Coronary artery (tissue), 2 donors: Measurements from ENCODE around the gene BLOC1S1.
"Not testable (repeated sequence)": the region's sequence is repeated elsewhere in the genome, so short reads cannot be mapped to it uniquely, and the experiment has no call there.

Experiments used
- DNase-seq: peaks from one replicate; pipeline ENCODE4 v3.0.0-alpha.2; 2017; ENCODE audit warnings: low spot score
- H3K27ac ChIP-seq, 2 donors: fragments of 200-600 bp; sonication (generic); one replicate each; pipeline ENCODE4 v1.5.1; 2016 to 2019
- H3K4me3 ChIP-seq: fragments of 200-600 bp; sonication (generic); 2 replicates; pipeline ENCODE4 v1.5.1; 2016; ENCODE audit warnings: mild to moderate bottlenecking, moderate library complexity
- TF ChIP-seq, protein P1 (sequence below): fragments of 200-600 bp; sonication (generic); IDR thresholded peaks from one replicate; pipeline ENCODE4 v1.5.1; 2019; ENCODE audit warnings: antibody characterized with exemption

BLOC1S1 gene

DNA sequence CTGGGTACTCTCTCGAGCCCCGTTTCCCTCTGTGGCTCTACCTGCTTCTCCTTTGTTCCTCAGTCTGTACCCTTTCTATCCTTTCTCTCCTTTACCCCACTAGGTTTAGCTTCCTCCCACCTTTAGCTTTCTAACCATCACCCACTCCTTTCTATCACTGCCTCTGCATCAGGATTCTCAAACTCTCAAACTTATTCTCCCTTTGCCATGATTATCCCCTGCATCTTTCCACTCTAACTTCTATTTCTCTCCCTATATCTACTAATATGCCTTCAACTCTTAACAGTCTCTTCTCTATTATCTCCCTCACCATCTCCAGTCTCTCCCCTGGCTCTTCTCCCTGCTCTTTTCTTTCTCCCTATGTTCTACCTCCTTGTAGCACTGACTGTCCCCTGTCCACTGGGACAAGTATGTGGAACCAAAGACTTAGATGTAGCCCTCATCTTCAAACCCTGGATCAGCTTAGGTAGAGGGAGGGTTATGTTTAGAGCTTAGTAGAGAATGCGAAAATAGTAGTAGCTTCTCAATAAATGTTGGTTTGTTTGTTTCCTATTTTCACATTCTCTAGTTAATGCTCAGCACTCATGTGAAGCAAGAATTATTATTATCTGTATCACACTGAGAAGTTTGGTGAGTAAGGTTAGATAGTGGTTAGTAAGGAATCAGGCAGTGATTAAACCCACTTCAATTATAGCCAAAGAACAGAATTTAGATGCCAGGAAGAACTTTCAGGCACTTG is 30.5 kb downstream of the BLOC1S1 start:
- H3K4me3 ChIP-seq = no peak overlapping the region

DNA sequence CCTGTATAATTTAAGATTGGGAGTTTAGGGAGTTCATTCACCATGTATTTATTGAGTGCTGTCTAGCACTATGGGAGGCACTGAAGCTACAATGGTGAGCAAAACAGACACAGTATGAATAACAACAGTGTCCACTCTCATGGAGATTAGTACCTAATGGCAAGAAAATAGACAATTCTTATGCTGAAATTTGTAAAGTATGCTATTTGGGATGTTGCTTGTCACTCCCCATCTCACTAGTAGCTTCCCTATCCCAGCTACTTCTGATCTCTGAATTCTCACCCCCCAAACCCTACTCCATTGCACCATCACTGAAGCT is 31.0 kb downstream of the BLOC1S1 start:
- peak overlapping the region in 1 of 2 donors; percentile 20 for H3K27ac ChIP-seq

More for the DNA sequence above, 30.5 kb downstream of the BLOC1S1 start:
- H3K27ac ChIP-seq = peak overlapping the region; percentile 25 to 68
- DNase-seq = no peak
- TF ChIP-seq, protein P1, sequence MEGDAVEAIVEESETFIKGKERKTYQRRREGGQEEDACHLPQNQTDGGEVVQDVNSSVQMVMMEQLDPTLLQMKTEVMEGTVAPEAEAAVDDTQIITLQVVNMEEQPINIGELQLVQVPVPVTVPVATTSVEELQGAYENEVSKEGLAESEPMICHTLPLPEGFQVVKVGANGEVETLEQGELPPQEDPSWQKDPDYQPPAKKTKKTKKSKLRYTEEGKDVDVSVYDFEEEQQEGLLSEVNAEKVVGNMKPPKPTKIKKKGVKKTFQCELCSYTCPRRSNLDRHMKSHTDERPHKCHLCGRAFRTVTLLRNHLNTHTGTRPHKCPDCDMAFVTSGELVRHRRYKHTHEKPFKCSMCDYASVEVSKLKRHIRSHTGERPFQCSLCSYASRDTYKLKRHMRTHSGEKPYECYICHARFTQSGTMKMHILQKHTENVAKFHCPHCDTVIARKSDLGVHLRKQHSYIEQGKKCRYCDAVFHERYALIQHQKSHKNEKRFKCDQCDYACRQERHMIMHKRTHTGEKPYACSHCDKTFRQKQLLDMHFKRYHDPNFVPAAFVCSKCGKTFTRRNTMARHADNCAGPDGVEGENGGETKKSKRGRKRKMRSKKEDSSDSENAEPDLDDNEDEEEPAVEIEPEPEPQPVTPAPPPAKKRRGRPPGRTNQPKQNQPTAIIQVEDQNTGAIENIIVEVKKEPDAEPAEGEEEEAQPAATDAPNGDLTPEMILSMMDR = no peak

DNA sequence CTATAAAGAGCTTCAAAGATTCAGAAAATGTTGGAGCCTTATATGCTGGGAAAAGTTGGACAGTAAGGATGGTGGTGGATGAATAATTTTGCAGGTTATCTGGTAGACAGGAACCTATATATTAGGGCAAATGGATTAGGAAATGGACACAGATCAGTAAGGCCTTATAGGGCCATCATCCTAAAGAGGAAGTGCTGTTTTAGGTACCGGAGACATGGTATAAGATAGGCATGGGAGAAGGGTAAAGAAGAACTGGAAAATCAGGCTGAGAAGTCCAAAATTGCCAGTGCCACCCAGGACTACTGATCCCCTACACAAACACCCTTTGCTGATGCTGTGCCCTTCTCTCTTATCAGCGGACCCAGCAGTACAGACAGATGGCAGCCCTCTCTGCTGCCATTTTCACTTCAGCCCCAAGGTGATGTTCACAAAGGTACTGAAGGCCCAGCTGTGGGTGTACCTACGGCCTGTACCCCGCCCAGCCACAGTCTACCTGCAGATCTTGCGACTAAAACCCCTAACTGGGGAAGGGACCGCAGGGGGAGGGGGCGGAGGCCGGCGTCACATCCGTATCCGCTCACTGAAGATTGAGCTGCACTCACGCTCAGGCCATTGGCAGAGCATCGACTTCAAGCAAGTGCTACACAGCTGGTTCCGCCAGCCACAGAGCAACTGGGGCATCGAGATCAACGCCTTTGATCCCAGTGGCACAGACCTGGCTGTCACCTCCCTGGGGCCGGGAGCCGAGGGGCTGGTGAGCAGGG is 32.6 kb downstream of the BLOC1S1 start:
- no peak overlapping the region for H3K27ac ChIP-seq
- no peak for DNase-seq
- TF ChIP-seq, protein P1 = no peak
- no peak overlapping the region for H3K4me3 ChIP-seq

More for the DNA sequence above, 31.0 kb downstream of the BLOC1S1 start:
- TF ChIP-seq, protein P1 = no peak
- no peak for DNase-seq
- H3K4me3 ChIP-seq = no peak overlapping the region

DNA sequence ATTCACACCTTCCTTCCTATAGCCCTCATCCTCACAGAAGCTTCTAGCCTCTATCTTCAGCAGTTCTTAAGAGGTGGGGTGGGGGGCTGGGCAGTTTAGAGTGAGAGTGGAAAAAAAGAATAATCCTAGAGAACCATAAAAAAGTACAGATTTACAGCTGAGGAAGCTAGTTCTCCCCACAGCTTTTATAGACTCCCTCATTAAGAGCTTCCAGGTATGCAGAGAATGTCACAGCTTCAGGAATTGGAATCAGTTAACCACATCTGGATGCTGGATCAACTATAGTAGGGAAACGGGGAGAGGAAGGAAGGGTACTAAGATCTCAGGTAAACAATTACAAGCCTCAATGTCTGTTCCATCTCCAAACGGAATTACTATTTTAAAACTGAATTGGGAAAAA is 39.4 kb downstream of the BLOC1S1 start:
- H3K27ac ChIP-seq = no peak overlapping the region
- TF ChIP-seq, protein P1 = no peak
- no peak overlapping the region for H3K4me3 ChIP-seq
- no peak for DNase-seq

DNA sequence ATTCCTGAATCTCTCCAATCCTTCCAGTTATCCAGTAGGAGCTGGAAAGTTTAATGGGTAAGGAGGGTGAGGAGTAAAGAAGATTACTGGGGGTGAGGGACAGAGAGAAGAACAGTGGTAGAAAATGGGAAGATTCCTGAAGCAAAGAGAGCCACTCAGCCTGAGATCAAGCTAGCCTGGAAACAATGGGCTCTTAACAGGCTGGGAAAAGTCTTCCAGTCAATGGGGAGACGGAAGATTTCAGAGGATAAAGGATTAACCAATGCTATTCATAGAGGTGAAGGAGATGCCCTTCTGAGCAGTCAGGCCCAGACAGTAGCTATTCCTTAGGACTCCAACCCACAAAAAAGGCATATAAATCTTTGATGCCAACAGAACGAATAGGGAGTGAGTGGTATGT is 41.9 kb downstream of the BLOC1S1 start:
- H3K4me3 ChIP-seq = no peak overlapping the region
- TF ChIP-seq, protein P1 = no peak
- H3K27ac ChIP-seq = no peak overlapping the region
- no peak for DNase-seq

DNA sequence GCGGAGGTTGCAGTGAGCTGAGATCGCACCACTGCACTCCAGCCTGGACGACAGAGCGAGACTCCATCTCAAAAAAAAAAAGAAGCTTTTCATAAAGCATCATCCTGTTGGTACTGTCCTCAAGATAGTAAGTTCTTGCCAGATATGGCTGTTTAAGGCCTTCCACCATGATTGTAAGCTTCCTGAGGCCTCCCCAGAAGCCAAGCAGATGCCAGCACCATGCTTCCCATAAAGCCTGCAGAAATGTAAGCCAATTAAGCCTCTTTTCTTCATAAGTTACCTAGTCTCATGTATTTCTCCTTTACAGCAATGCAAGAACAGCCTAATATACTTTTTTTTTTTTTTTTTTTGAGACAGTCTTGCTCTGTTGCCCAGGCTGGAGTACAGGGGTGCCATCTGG is 42.7 kb downstream of the BLOC1S1 start:
- H3K27ac ChIP-seq, H3K4me3 ChIP-seq, DNase-seq: not testable (repeated sequence)

DNA sequence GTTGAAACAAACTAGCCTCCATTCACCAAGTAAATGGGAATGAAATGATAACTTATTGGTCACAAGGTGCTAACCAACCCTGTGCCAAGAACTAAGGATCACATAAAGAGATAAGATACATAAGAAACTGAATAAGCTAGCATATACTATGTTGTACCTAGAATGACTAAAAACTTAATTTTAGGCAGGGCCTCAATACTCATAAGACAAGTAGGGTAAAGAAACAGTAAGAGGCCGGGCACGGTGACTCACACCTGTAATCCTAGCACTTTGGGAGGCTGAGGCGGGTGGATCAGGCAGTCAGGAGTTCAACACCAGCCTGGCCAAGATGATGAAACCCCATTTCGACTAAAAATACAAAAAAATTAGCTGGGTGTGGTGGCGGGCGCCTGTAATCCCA is 44.8 kb downstream of the BLOC1S1 start:
- TF ChIP-seq, protein P1 = no peak

More for the DNA sequence above, 44.8 kb downstream of the BLOC1S1 start:
- no peak overlapping the region for H3K27ac ChIP-seq
- DNase-seq = no peak
- H3K4me3 ChIP-seq = no peak overlapping the region
